Cardiac muscle cell (in vitro differentiated cells and primary cell): ENCODE data around the gene MCFD2. TPM values are rescaled to one million over a fixed set of nuclear protein-coding genes. Genes with fewer than 3 reads are reported as not detected.

ENCODE experiments used
- DNase-seq, 2 donors: peaks; one replicate each; pipeline versions ENCODE4 v3.0.0 to v3.0.0-alpha.2; 2010 to 2017; ENCODE audit warnings: low read depth in 1 of 2, low spot score in 1 of 2
- H3K27ac ChIP-seq: fragments of 200-600 bp; sonication (generic); 2 replicates; pipeline ENCODE4 v1.5.1; 2016
- H3K27me3 ChIP-seq: fragments of 200-600 bp; sonication (generic); 2 replicates; pipeline ENCODE4 v1.6.0; 2016; ENCODE audit warnings: control low read depth
- H3K36me3 ChIP-seq: fragments of 200-600 bp; sonication (generic); 2 replicates; pipeline ENCODE4 v1.5.1; 2016; ENCODE audit warnings: control low read depth
- H3K4me1 ChIP-seq: fragments of 200-600 bp; sonication (generic); 2 replicates; pipeline ENCODE4 v1.8.1; 2017; ENCODE audit warnings: low read depth, mild to moderate bottlenecking, mixed run types
- H3K4me3 ChIP-seq: fragments of 200-600 bp; sonication (generic); 2 replicates; pipeline ENCODE4 v1.5.1; 2016; ENCODE audit warnings: mild to moderate bottlenecking
- H3K9me3 ChIP-seq: fragments of 200-600 bp; sonication (generic); 2 replicates; pipeline ENCODE4 v1.5.1; 2017; ENCODE audit warnings: low read depth, mild to moderate bottlenecking, control low read depth
- polyA plus RNA-seq: library from polyadenylated mRNA; unstranded; fragments of >200 nt; fragmentation: Nextera tagmentation; extraction: Ambion mirVana; gene quantifications from 2 replicates; pipeline ENCODE4 v1.2.1, GENCODE V29; 2016
- total RNA-seq: library from RNA; depleted of rRNA; stranded (reverse); fragments of >200 nt; gene quantifications from 2 replicates; pipeline ENCODE4 v1.2.3, GENCODE V29; 2016
- TF ChIP-seq, protein P1 (sequence below): IDR thresholded peaks from 2 replicates; pipeline ENCODE4 v1.5.1; 2012; ENCODE audit warnings: low read depth, mild to moderate bottlenecking, low read length

MCFD2 gene
- total and polyA plus RNA-seq, 2 experiments from 2014 or later, result 59.1 to 64.2 TPM

GRCh38 chr2:46924608-46925007 is 9.0 kb upstream of the MCFD2 start:
- Histone ChIP-seq H3K4me1 (no peaks in the 10 kb centered on the region), H3K9me3 (no peaks in the 10 kb centered on the region), H3K27me3 (no peaks in the 10 kb centered on the region), H3K4me3 (no peak overlapping the region), H3K36me3 (no peaks in the 10 kb centered on the region), H3K27ac (no peak overlapping the region)
- DNase-seq, result no peak
- TF ChIP-seq, protein P1, sequence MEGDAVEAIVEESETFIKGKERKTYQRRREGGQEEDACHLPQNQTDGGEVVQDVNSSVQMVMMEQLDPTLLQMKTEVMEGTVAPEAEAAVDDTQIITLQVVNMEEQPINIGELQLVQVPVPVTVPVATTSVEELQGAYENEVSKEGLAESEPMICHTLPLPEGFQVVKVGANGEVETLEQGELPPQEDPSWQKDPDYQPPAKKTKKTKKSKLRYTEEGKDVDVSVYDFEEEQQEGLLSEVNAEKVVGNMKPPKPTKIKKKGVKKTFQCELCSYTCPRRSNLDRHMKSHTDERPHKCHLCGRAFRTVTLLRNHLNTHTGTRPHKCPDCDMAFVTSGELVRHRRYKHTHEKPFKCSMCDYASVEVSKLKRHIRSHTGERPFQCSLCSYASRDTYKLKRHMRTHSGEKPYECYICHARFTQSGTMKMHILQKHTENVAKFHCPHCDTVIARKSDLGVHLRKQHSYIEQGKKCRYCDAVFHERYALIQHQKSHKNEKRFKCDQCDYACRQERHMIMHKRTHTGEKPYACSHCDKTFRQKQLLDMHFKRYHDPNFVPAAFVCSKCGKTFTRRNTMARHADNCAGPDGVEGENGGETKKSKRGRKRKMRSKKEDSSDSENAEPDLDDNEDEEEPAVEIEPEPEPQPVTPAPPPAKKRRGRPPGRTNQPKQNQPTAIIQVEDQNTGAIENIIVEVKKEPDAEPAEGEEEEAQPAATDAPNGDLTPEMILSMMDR, result no peak

DNA sequence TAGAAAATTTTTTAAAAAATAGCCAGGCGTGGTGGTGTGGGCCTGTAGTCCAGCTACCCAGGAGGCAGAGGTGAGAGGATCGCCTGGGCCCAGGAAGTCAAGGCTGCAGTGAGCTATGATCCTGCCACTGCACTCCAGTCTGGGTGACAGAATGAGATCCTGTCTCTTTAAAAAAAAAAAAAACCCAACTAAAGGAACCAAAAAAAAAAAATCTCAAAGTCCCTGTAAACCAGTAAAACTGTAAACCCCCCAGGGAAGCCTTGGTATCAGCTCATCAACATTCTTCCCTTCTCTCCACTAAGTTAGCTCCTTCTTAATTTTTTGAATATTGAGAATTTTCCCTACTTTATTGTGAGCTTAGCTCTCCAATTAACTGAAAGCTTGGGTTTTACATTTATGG is 8.4 kb upstream of the MCFD2 start:
- Histone ChIP-seq H3K27ac (no peak overlapping the region), H3K4me3 (no peak overlapping the region), H3K4me1 (no peaks in the 10 kb centered on the region), H3K27me3 (no peaks in the 10 kb centered on the region), H3K9me3 (no peaks in the 10 kb centered on the region), H3K36me3 (no peaks in the 10 kb centered on the region)
- DNase-seq, result no peak
- TF ChIP-seq, protein P1, result no peak

DNA sequence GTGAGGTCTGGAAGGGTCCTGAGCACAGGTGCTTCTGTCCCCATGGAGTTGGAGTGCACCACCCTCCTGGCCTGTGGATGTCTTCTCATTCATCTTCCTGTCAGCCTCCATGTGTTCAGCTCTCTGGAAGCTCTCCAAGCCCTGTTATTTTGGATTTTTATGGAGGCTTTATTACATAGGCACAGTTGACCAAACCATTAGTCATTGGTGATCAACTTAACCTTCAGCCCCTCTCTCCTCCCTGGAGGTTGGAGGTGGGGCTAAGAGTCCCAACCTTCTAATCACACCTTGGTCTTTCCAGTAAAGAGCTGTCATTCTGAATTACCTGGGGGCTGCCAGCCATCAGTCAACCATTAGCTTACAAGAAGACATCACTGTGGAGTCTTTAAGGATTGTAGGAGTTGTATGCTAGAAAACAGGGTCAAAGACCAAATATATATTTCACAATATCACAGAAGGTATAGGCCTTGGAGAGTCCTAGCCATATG is 7.5 kb upstream of the MCFD2 start:
- Histone ChIP-seq H3K9me3 (no peaks in the 10 kb centered on the region), H3K27ac (no peak overlapping the region), H3K36me3 (no peaks in the 10 kb centered on the region), H3K4me3 (no peak overlapping the region), H3K4me1 (no peaks in the 10 kb centered on the region), H3K27me3 (no peaks in the 10 kb centered on the region)
- no peak for DNase-seq
- TF ChIP-seq, protein P1, result no peak

DNA sequence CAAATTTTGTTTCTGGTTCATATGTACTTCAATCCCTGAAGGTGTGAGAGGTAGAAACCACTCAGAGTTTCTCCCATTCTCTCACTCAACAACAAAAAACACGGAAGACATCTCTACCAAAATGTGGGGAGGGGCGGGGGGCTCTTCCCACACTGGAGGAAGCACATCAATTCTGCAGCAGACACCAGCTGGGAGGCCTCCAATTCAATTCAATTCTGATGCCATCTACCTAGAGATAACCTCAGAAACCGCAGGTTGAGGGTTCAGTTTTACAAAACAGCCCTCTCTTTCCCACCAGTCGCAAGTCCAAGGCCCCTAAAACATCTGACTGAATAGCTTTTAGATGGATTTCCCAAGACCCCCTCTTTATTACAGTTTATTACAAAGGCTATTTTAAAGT is 7.0 kb upstream of the MCFD2 start:
- H3K4me1 ChIP-seq, result no peaks in the 10 kb centered on the region
- H3K4me3 ChIP-seq, result no peak overlapping the region
- TF ChIP-seq, protein P1, result no peak
- no peak overlapping the region for H3K27ac ChIP-seq
- H3K9me3 ChIP-seq, result no peaks in the 10 kb centered on the region
- no peaks in the 10 kb centered on the region for H3K27me3 ChIP-seq
- no peaks in the 10 kb centered on the region for H3K36me3 ChIP-seq
- no peak for DNase-seq

DNA sequence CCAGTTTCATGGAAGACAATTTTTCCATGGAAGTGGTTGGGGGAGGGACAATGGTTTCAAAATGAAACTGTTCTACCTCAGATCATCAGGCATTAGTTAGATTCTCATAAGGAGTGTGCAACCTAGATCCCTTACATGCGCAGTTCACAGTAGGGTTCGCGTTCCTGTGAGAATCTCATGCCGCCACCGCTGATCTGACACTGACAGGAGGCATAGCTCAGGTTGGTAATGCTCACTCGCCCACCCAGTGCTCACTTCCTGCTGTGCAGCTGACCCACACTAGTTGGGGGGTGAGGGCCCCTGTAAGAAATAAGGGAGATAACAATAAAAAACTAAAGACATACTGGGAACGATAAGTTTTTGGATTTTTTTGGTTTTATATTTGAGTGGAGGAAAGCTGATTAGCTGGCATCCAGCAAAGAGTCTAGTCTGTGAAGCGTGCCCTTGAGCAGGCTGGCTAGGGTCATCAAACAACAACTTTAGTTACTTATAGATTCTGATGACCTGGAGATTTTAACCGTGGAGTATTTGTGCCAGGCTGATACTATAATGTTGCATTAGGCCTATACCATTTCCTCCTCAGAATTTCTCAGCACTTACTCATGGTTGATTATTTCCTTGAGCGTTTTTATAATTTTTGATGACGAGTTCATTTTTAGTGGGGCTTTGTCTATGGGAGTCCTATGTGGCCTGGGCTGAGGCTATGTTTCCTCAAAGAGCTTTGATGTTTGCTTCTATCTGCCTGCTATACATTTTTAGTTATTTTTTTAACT is 6.3 kb upstream of the MCFD2 start:
- Histone ChIP-seq H3K27ac (no peak overlapping the region), H3K9me3 (no peaks in the 10 kb centered on the region), H3K4me1 (no peaks in the 10 kb centered on the region), H3K27me3 (no peaks in the 10 kb centered on the region), H3K36me3 (no peaks in the 10 kb centered on the region), H3K4me3 (no peak overlapping the region)
- TF ChIP-seq, protein P1, result no peak
- DNase-seq, result peak in 1 of 2 donors; percentile 47
